ENCODE results near the gene ARPC3. TPM values are rescaled to one million over a fixed set of nuclear protein-coding genes. Genes with fewer than 3 reads are reported as not detected.
"Not testable (repeated sequence)": the region's sequence is repeated elsewhere in the genome, so short reads cannot be mapped to it uniquely, and the experiment has no call there.

ARPC3 gene
- total RNA-seq, 1 donor from 2014 or later = 435 TPM

DNA sequence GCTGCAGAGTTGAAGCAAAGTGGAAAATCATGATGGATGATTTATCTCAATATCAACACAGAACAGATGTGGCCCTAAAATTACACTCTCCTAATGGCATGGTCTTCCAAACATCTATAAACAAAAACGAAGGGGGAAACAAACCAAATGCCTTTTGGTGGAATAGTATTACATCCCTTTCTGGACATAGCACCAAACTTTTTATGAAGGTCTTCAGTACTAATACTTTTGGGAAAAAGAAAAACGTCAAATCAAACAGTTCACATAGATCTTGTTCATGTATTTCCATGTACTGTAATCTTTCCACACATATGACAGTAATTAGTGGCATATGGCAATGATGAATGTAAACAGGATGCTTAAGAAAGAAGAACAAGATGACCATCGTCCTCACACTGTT is 23.7 kb downstream of the ARPC3 start:
- Mint-ChIP-seq H3K27ac (no peak overlapping the region), H3K36me3 (ENCODE audit: low read depth) (peaks cover under 1% of the 10 kb centered on the region), H3K27me3 (no peaks in the 10 kb centered on the region), H3K9me3 (no peaks in the 10 kb centered on the region), H3K4me3 (no peak overlapping the region), H3K4me1 (peaks cover 2% of the 10 kb centered on the region)
- CTCF ChIA-PET = no interaction called here
- TF ChIP-seq, protein P1, sequence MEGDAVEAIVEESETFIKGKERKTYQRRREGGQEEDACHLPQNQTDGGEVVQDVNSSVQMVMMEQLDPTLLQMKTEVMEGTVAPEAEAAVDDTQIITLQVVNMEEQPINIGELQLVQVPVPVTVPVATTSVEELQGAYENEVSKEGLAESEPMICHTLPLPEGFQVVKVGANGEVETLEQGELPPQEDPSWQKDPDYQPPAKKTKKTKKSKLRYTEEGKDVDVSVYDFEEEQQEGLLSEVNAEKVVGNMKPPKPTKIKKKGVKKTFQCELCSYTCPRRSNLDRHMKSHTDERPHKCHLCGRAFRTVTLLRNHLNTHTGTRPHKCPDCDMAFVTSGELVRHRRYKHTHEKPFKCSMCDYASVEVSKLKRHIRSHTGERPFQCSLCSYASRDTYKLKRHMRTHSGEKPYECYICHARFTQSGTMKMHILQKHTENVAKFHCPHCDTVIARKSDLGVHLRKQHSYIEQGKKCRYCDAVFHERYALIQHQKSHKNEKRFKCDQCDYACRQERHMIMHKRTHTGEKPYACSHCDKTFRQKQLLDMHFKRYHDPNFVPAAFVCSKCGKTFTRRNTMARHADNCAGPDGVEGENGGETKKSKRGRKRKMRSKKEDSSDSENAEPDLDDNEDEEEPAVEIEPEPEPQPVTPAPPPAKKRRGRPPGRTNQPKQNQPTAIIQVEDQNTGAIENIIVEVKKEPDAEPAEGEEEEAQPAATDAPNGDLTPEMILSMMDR (IDR thresholded peaks at IDR 0.05) = no peak
- POLR2A ChIA-PET = no interaction called here
- no peak for DNase-seq
- intact Hi-C loops (cut with micrococcal nuclease) = no loop called here
- ATAC-seq (ENCODE audit: low read depth) = no peak

DNA sequence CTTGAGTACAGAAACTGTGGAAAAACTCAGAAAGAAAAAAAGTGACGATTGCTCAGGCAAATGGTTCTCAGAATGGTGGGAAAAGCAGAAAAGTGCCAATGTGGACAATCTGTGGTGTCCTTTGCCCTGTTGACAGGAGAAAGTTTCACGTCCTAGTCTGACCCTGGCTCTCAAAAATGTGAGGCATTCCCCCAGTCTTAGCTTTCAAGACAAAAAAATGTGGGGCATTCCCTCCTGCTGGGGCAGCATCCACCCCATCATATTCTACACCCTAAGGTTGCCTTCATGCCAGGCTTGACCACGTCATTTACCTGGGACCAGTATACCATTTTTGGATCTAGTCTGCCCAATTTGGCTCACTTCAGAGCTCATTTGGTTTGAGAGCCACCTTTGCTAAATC is 25.9 kb downstream of the ARPC3 start:
- H3K27ac Mint-ChIP-seq = no peak overlapping the region
- intact Hi-C loops (cut with micrococcal nuclease) = no loop called here
- no peaks in the 10 kb centered on the region for H3K36me3 Mint-ChIP-seq (ENCODE audit: low read depth)
- ChIA-PET CTCF (interaction anchor here (0.7 kb wide), 1 partner anchor 39 kb away, joined by 3 read pairs; no protein-coding TSS in a partner anchor), POLR2A (no interaction called here)
- TF ChIP-seq, protein P1 (IDR thresholded peaks at IDR 0.05) = no peak
- no peak for DNase-seq
- no peaks in the 10 kb centered on the region for H3K9me3 Mint-ChIP-seq
- no peaks in the 10 kb centered on the region for H3K27me3 Mint-ChIP-seq
- H3K4me3 Mint-ChIP-seq = no peak overlapping the region
- no peaks in the 10 kb centered on the region for H3K4me1 Mint-ChIP-seq
- ATAC-seq (ENCODE audit: low read depth) = no peak

DNA sequence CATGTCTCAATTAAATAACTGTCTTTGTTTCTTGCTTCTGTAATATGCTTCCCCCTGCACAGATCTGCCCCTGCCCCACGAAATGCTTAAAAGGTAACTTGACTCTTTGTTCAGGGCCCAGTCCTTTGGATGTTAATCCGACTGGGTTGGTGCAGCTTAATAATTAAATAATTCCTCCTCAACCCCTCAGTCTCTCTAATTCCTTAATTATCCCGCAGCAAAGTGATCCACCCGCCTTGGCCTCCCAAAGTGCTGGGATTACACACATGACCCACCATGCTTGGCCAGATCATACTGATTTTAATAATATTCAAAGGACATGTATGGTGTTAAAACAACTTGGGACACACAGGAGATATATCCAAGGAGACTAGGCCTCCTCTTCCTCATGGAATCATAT is 28.4 kb downstream of the ARPC3 start:
- no peaks in the 10 kb centered on the region for H3K27me3 Mint-ChIP-seq
- ChIA-PET CTCF (no interaction called here), POLR2A (interaction anchor here (0.5 to 1.2 kb wide), 2 partner anchors 10 to 499 kb away, joined by 3 to 4 read pairs; no protein-coding TSS in a partner anchor)
- DNase-seq = no peak
- TF ChIP-seq, protein P1 (IDR thresholded peaks at IDR 0.05) = no peak
- no peaks in the 10 kb centered on the region for H3K36me3 Mint-ChIP-seq (ENCODE audit: low read depth)
- peaks cover 13% of the 10 kb centered on the region for H3K4me1 Mint-ChIP-seq
- H3K4me3 Mint-ChIP-seq = no peak overlapping the region
- intact Hi-C loops (cut with micrococcal nuclease) = no loop called here
- H3K27ac Mint-ChIP-seq = no peak overlapping the region
- ATAC-seq (ENCODE audit: low read depth) = no peak
- no peaks in the 10 kb centered on the region for H3K9me3 Mint-ChIP-seq

DNA sequence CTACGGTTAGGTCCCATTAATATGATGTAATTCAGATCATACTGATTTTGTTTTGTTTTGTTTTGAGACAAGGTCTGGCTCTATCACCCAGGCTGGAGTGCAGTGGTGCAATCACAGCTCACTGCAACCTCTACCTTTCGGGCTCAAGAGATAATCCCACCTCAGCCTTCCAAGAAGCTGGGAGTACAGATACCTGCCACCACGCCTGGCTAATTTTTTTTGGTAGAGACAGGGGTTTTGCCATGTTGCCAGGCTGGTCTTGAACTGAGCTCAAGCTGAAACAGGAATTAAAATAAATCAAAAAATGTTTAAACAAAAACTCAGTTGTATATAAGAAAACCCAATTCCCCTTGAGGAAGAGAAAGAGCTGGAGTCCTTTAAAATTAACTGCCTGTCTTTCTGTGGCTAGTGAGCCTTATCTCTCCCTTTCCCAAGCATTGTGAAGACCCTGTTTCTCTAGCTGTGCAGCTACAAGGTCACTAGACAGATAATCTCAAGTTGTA is 28.9 kb downstream of the ARPC3 start:
- no peaks in the 10 kb centered on the region for H3K9me3 Mint-ChIP-seq
- H3K27me3 Mint-ChIP-seq = no peaks in the 10 kb centered on the region
- POLR2A ChIA-PET = interaction anchor here (1.2 kb wide), 1 partner anchor 10 kb away, joined by 4 read pairs; no protein-coding TSS in a partner anchor
- CTCF ChIA-PET = interaction anchor here (0.6 kb wide), 1 partner anchor 10 kb away, joined by 3 read pairs; no protein-coding TSS in a partner anchor
- H3K4me1 Mint-ChIP-seq = peaks cover 13% of the 10 kb centered on the region
- H3K36me3 Mint-ChIP-seq (ENCODE audit: low read depth) = no peaks in the 10 kb centered on the region
- ATAC-seq (ENCODE audit: low read depth) = no peak
- no peak overlapping the region for H3K4me3 Mint-ChIP-seq
- intact Hi-C loops (cut with micrococcal nuclease) = no loop called here
- TF ChIP-seq, protein P1 (IDR thresholded peaks at IDR 0.05) = no peak
- no peak for DNase-seq
- no peak overlapping the region for H3K27ac Mint-ChIP-seq

DNA sequence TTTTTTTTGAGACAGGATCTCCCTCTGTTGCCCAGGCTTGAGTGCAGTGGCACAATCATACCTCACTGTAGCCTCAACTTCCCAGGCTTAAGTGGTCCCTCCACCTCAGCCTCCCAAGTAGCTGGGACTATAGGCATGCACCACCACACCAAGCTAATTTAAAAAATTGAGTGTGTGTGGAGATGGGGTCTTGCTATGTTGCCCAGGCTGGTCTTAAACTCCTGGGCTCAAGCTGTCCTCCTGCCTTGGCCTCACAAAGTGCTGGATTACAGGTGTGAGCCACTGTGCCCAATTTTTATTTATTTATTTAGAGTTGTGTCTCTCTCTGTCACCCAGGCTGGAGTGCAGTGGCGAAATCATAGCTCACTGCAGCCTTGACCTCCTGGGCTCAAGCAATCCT is 29.5 kb downstream of the ARPC3 start:
- intact Hi-C loops (cut with micrococcal nuclease); POLR2A ChIA-PET; H3K27me3 Mint-ChIP-seq; H3K4me3 Mint-ChIP-seq; H3K36me3 Mint-ChIP-seq (ENCODE audit: low read depth); H3K27ac Mint-ChIP-seq; CTCF ChIA-PET; ATAC-seq (ENCODE audit: low read depth); H3K9me3 Mint-ChIP-seq; DNase-seq: not testable (repeated sequence)
- peaks cover 13% of the 10 kb centered on the region for H3K4me1 Mint-ChIP-seq

DNA sequence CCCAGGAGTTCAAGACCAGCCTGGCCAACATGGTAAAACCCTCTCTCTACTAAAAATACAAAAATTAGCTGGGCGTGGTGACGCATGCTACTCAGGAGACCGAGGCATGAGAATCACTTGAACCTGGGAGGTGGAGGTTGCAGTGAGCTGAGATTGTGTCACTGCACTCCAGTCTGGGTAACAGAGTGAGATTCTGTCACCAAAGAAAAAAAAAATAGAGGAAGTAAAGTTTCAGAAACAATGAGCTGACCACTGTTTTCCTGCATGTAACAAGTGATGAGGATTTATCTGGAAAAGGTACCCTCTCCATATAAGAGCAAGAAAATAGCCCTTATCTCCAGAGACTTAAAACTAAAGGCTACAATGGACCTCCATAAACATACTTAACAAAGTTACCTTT is 33.0 kb downstream of the ARPC3 start:
- intact Hi-C loops (cut with micrococcal nuclease) = not testable (repeated sequence)
- CTCF ChIA-PET = interaction anchor here (1.5 kb wide), 1 partner anchor 14 kb away, joined by 7 read pairs; no protein-coding TSS in a partner anchor
- peak; percentile 47 for ATAC-seq (ENCODE audit: low read depth)

DNA sequence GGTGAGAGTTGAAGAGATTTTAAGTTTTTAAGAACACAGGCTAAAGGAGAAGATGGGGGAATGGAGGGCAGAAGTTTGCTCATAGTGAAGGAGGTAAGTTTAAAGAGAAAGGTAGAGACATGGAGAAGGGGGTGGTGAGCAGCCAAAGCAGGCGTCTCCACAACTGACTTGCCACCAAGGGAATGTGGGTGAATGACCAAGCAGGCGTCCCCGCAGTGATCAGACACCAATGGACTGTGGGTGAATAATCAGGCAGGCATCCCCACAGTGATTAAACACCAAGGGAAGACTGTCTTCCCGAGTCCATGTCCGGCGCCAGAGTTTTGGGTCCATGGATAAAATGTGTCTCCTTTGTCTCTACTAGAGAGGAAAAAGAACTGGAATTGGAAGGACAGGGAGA is 40.1 kb downstream of the ARPC3 start:
- H3K27ac Mint-ChIP-seq; H3K36me3 Mint-ChIP-seq (ENCODE audit: low read depth); H3K27me3 Mint-ChIP-seq; H3K4me3 Mint-ChIP-seq; intact Hi-C loops (cut with micrococcal nuclease); H3K4me1 Mint-ChIP-seq; H3K9me3 Mint-ChIP-seq; POLR2A ChIA-PET; DNase-seq; CTCF ChIA-PET; ATAC-seq (ENCODE audit: low read depth): not testable (repeated sequence)

More for the DNA sequence above, 33.0 kb downstream of the ARPC3 start:
- Mint-ChIP-seq H3K27ac (peak overlapping the region; percentile 51), H3K4me1 (peaks cover 13% of the 10 kb centered on the region)
- not testable (repeated sequence) for DNase-seq; H3K36me3 Mint-ChIP-seq (ENCODE audit: low read depth); H3K9me3 Mint-ChIP-seq; H3K27me3 Mint-ChIP-seq; H3K4me3 Mint-ChIP-seq
- POLR2A ChIA-PET = interaction anchor here (0.9 to 1.8 kb wide), 3 partner anchors 13 to 33 kb away, joined by 3 to 8 read pairs (median 6); partner anchors contain the start of gene ANAPC7

DNA sequence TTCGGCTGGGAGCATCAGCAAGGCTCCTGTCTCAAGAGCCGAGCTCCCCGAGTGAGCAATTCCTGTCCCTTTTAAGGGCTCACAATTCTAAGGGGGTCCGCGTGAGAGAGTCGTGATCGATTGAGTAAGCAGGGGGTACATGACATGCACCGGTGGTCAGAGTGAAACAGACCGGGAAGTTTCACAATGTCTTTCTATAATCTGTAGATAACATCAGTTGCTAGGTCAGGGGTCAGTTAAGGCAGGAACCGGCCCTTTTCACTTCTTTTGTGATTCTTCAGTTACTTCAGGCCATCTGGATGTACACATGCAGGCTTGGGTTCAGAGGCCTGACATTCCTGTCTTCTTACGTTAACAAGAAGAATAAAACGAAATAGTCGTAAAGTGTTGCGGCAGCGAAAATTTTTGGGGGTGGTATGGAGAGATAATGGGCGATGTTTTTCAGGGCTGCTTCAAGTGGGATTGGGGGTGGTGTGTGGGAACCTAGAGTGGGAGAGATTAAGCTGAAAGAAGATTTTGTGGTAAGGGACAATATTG is 44.9 kb downstream of the ARPC3 start:
- DNase-seq; CTCF ChIA-PET; H3K9me3 Mint-ChIP-seq; H3K4me3 Mint-ChIP-seq; H3K27me3 Mint-ChIP-seq; intact Hi-C loops (cut with micrococcal nuclease); H3K27ac Mint-ChIP-seq; ATAC-seq (ENCODE audit: low read depth): not testable (repeated sequence)
- Mint-ChIP-seq H3K4me1 (peaks cover 28% of the 10 kb centered on the region), H3K36me3 (ENCODE audit: low read depth) (peaks cover 22% of the 10 kb centered on the region)
- POLR2A ChIA-PET = interaction anchor here (2.2 kb wide), 1 partner anchor 12 kb away, joined by 8 read pairs; no protein-coding TSS in a partner anchor
